HepG2 (cell line): Measurements from ENCODE around the gene LRRC19. TPM values are rescaled to one million over a fixed set of nuclear protein-coding genes. Genes with fewer than 3 reads are reported as not detected.

Source experiments
- ATAC-seq: fragments of 200-7000 bp; cut with Tn5 transposase; 3 replicates; pipeline ENCODE4 v1.9.1; 2020; ENCODE audit warnings: mild to moderate bottlenecking, moderate library complexity
- BruUV-seq: library from RNA; stranded (reverse); fragments of 400-500 nt; replicated peaks from 2 replicates; lab custom pipeline; 2021; lab: Mats Ljungman, UMichigan
- CTCF ChIA-PET: fragments of 300-600 bp; formaldehyde crosslinking; extraction: SDS; loops from one replicate; lab custom pipeline; 2021; ENCODE audit warnings: low total read pairs, inconsistent platforms, low intra/inter-chr PET ratio; lab: Yijun Ruan, JAX
- POLR2A ChIA-PET: fragments of 350-600 bp; sonication (Branson Sonifier 250); formaldehyde crosslinking; loops from one replicate; lab custom pipeline; 2020; ENCODE audit warnings: antibody characterized with exemption, inconsistent platforms; lab: Yijun Ruan, JAX
- DNase-seq: peaks from one replicate; pipeline ENCODE4 v3.0.0-alpha.2; 2015; ENCODE audit warnings: low spot score
- FAIRE-seq: peaks from 3 replicates; lab custom pipeline; 2011; peaks lifted over from hg19 to GRCh38; lab: Jason Lieb, UNC
- H2AFZ ChIP-seq: one replicate; pipeline ENCODE4 v1.6.1; 2011; ENCODE audit warnings: low read length, inconsistent platforms
- H3K27ac ChIP-seq: fragments of 300-600 bp; 3 replicates; pipeline ENCODE4 v1.8.0; 2011; ENCODE audit warnings: mixed run types, mild to moderate bottlenecking, mixed read lengths, low read length, inconsistent platforms; ENCODE audit not compliant: insufficient read depth; ENCODE audit errors: extremely low read length
- H3K27me3 ChIP-seq, 2 experiments: fragments of 200-600 bp in 1 of 2; 2 replicates in 1 of 2; 3 replicates in 1 of 2; pipeline versions ENCODE4 v1.6.0 to v1.8.0; 2011; ENCODE audit warnings: low read length in 2 of 2, mild to moderate bottlenecking in 2 of 2, moderate library complexity in 2 of 2, inconsistent platforms in 1 of 2; ENCODE audit not compliant: insufficient read depth in 2 of 2, control insufficient read depth in 1 of 2
- H3K36me3 ChIP-seq, 2 experiments: fragments of 200-600 bp in 1 of 2; replicated peaks in 1 of 2; 2 replicates in 1 of 2; 3 replicates in 1 of 2; pipeline versions ENCODE4 v1.5.1 to v1.8.0; 2011; ENCODE audit warnings: low read length in 2 of 2, inconsistent platforms in 1 of 2; ENCODE audit not compliant: insufficient read depth in 2 of 2, control insufficient read depth in 1 of 2
- H3K4me1 ChIP-seq: 2 replicates; pipeline ENCODE4 v1.5.1; 2012; ENCODE audit warnings: low read length, inconsistent platforms; ENCODE audit not compliant: insufficient read depth
- H3K4me2 ChIP-seq: 2 replicates; pipeline ENCODE4 v1.6.0; 2011; ENCODE audit warnings: low read depth, low read length, inconsistent platforms
- H3K4me3 ChIP-seq, 3 experiments: fragments of 200-600 bp in 1 of 3; sonication (generic), shearing (Covaris generic) in 1 of 3; replicated peaks in 1 of 3; 2 replicates each; pipeline ENCODE4 v1.5.1; 2011 to 2016; ENCODE audit warnings: low read length in 3 of 3, inconsistent platforms in 2 of 3, low read depth in 2 of 3, mild to moderate bottlenecking in 2 of 3, control low read depth in 1 of 3, mixed read lengths in 1 of 3; ENCODE audit not compliant: insufficient read depth in 1 of 3
- H3K79me2 ChIP-seq: one replicate; pipeline ENCODE4 v1.6.1; 2011; ENCODE audit warnings: low read length, inconsistent platforms; ENCODE audit not compliant: insufficient read depth
- H3K9ac ChIP-seq: 2 replicates; pipeline ENCODE4 v1.6.0; 2011; ENCODE audit warnings: mild to moderate bottlenecking, low read depth, low read length, inconsistent platforms; ENCODE audit not compliant: insufficient read depth
- H3K9me3 ChIP-seq: 2 replicates; pipeline ENCODE4 v1.5.1; 2012; ENCODE audit warnings: mild to moderate bottlenecking, low read length
- H4K20me1 ChIP-seq: 2 replicates; pipeline ENCODE4 v1.6.0; 2011; ENCODE audit warnings: inconsistent platforms, mild to moderate bottlenecking, low read length, moderate library complexity; ENCODE audit not compliant: insufficient read depth
- NR2F2 ChIP-seq: IDR thresholded peaks from 2 replicates; pipeline ENCODE4 v1.6.1; 2012; ENCODE audit warnings: low read depth, inconsistent platforms, borderline replicate concordance
- TOPORS ChIP-seq: sonication (generic); formaldehyde crosslinking; IDR thresholded peaks from 2 replicates; pipeline ENCODE4 v1.8.0; 2023; ENCODE audit warnings: mild to moderate bottlenecking, missing genetic modification reagents
- XBP1 ChIP-seq: sonication (generic); formaldehyde crosslinking; IDR thresholded peaks from 2 replicates; pipeline ENCODE4 v1.5.0; 2020; ENCODE audit warnings: missing genetic modification reagents
- ZNF550 ChIP-seq: sonication (generic); formaldehyde crosslinking; IDR thresholded peaks from 2 replicates; pipeline ENCODE4 v1.4.0; 2020; ENCODE audit warnings: mild to moderate bottlenecking, missing genetic modification reagents, borderline replicate concordance
- WGBS: methylation state at CpG from one replicate; pipeline ENCODE4 v1.1.6; 2017; ENCODE audit warnings: low lambda C conversion rate; 5-methylcytosine and 5-hydroxymethylcytosine counted together
- in situ Hi-C: cut with HindIII; loops from 2 replicates; pipeline ENCODE4 v1.10.0; 2017; ENCODE audit warnings: low pct_unique_long_range_greater_than_20kb; ENCODE audit not compliant: extremely low pct_ligation_motif_present
- intact Hi-C: fragments of 100-400 bp; cut with micrococcal nuclease; formaldehyde crosslinking; loops from one replicate; pipeline ENCODE4 v1.10.0; 2022; ENCODE audit not compliant: unreplicated experiment
- polyA plus RNA-seq, 8 experiments: library from polyadenylated mRNA; depleted of rRNA in 3 of 8; stranded (reverse) in 7 of 8; unstranded in 1 of 8; fragments of >200 nt; fragmentation: Illumina TruSeq in 4 of 8; extraction: Trizol in 4 of 8; gene quantifications; 2 replicates each; pipeline versions ENCODE4 v1.2.1 to v1.2.3, GENCODE V29; 2011 to 2016; ENCODE audit warnings: low read depth in 4 of 8, missing spikeins in 1 of 8, mixed read lengths in 1 of 8; ENCODE audit not compliant: insufficient read depth in 1 of 8
- total RNA-seq, 5 experiments: library from RNA; depleted of rRNA; stranded (reverse); fragments of >200 nt; fragmentation: Illumina TruSeq; extraction: Trizol; gene quantifications; 2 replicates each; pipeline ENCODE4 v1.2.3, GENCODE V29; 2016; ENCODE audit warnings: low read depth in 1 of 5
- TF ChIP-seq, protein P1 (sequence below): sonication (generic); formaldehyde crosslinking; IDR thresholded peaks from 2 replicates; pipeline ENCODE4 v1.9.0; 2021; ENCODE audit warnings: missing genetic modification reagents, borderline replicate concordance

The LRRC19 gene
- total and polyA plus RNA-seq, 2 of the 13 experiments (the other 11 are each of a cell fraction or from before 2014, with no cell fraction given), result not detected

DNA sequence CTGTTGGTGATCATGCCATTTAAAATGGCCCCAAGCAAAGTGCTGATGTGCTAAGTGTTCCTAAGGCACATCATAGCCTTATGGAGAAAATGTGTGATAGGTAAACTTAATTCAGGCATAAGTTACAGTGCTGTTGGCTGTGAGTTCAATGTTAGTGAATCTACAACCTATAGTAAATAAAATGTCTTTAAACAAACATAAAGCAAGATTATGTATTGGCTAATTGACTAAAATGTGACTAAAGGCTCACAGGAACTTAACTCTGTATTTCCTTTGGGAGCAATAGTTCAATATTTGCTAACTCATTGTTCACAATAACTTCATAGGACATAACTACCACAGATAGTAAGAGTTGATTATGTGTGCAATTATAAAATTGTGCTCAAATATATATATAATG is 49.4 kb upstream of the LRRC19 start (continued):
- TF ChIP-seq, protein P1, sequence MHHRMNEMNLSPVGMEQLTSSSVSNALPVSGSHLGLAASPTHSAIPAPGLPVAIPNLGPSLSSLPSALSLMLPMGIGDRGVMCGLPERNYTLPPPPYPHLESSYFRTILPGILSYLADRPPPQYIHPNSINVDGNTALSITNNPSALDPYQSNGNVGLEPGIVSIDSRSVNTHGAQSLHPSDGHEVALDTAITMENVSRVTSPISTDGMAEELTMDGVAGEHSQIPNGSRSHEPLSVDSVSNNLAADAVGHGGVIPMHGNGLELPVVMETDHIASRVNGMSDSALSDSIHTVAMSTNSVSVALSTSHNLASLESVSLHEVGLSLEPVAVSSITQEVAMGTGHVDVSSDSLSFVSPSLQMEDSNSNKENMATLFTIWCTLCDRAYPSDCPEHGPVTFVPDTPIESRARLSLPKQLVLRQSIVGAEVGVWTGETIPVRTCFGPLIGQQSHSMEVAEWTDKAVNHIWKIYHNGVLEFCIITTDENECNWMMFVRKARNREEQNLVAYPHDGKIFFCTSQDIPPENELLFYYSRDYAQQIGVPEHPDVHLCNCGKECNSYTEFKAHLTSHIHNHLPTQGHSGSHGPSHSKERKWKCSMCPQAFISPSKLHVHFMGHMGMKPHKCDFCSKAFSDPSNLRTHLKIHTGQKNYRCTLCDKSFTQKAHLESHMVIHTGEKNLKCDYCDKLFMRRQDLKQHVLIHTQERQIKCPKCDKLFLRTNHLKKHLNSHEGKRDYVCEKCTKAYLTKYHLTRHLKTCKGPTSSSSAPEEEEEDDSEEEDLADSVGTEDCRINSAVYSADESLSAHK (CRISPR knock-in tag), result no peak

DNA sequence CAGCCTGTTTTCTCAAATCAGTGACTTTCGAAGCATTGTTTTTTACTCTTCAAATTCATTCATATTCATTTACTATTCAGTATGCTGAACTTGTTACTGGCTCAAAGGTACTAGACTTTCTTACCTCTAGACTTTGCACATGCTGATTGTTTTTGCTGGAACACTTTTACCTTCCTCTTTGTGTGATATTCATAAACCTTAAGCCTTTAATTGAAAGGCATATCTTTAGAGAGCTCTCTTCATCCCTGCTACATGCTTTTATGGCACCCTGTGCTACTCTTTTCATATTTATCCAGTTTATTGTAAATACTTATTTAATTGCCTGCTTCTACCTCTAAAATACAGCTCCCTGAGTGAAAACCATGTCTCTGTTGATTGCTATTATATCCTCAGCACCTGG is 48.7 kb upstream of the LRRC19 start:
- no peak overlapping the region for H3K27ac ChIP-seq
- H3K9me3 ChIP-seq, result no peaks in the 10 kb centered on the region
- H3K79me2 ChIP-seq, result no peaks in the 10 kb centered on the region
- DNase-seq (no peak), ATAC-seq (no peak), FAIRE-seq (no peak)
- H4K20me1 ChIP-seq, result no peaks in the 10 kb centered on the region
- no TSS peak for BruUV-seq
- ChIA-PET CTCF (no interaction called here), POLR2A (no interaction called here)
- no peak overlapping the region for H2AFZ ChIP-seq
- no peaks in the 10 kb centered on the region for H3K36me3 ChIP-seq
- H3K4me1 ChIP-seq, result peaks cover 19% of the 10 kb centered on the region
- H3K9ac ChIP-seq, result no peak overlapping the region
- H3K4me2 ChIP-seq, result no peak overlapping the region
- TF ChIP-seq NR2F2 (no peak), XBP1 (CRISPR knock-in tag) (no peak), TOPORS (CRISPR knock-in tag) (no peak), ZNF550 (no peak)
- H3K4me3 ChIP-seq, result no peak overlapping the region
- H3K27me3 ChIP-seq, result no peaks in the 10 kb centered on the region
- in situ Hi-C loops, result no loop called here
- WGBS, result 97% methylated on average over 1 of the region's 1 CpG
- intact Hi-C loops, result no loop called here
